ENCODE results near the gene NISCH. TPM values are rescaled to one million over a fixed set of nuclear protein-coding genes. Genes with fewer than 3 reads are reported as not detected.

Gene NISCH
- total and polyA plus RNA-seq, 9 donors, result 47.2 to 91.9 (median 64.0) TPM

DNA sequence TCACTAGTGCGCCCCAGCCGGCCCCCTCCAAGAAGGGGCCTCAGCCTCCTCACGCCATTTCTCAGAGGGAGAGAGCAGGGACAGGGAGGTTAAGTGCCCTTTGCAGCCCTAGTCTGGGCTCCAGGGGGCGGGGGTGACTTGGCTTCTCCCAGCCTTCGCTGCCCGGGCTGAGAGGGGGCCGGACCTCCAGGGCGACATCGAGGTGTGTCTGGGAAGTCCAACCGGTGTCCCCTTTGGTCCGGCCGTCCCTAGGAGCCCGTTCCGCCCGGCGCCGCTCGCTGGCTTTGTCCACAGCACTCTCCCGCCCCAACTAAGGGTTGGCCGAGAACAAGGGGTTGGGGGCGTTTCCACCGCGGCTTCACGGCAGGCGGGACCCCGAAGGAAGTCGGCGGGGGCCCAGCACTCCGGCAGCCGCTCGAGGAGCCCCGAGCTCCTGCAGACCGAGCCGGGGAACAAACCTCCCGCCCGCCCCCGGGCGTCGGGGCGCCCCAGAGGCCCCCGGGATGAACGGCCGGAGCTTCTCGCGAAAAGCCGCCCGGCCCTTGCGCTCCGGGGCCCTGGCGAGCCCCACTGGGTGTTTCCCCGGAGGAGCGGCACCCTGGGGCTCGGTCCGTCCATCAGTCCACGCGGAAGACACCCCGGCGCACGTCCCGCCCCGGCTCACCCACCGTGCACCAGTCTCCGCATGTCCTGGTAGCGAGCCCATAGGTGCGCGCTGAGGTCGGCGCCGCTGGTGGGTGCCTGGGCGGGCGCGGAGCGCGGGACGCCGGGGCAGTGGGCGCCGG lies 77.6 kb downstream of the NISCH start:
- no peaks in the 10 kb centered on the region for H3K9me3 ChIP-seq (replicated peaks; ENCODE audit: control insufficient read depth, low read depth, low read length)
- peaks cover 17% of the 10 kb centered on the region for H3K36me3 ChIP-seq (ENCODE audit: control insufficient read depth, insufficient read depth, low read length)
- H3K4me3 ChIP-seq (ENCODE audit: low read length), result peak overlapping the region; percentile 55
- peaks cover 63% of the 10 kb centered on the region for H3K4me1 ChIP-seq (ENCODE audit: control insufficient read depth, insufficient read depth, low read length)
- WGBS (ENCODE audit: insufficient coverage), result under 1% methylated on average over 76 of the region's 78 CpGs
- H3K27me3 ChIP-seq (ENCODE audit: control insufficient read depth, insufficient read depth, low read length), result no peaks in the 10 kb centered on the region
- H3K27ac ChIP-seq (ENCODE audit: low read length), result no peak overlapping the region
- DNase-seq, result peak; percentile 42

DNA sequence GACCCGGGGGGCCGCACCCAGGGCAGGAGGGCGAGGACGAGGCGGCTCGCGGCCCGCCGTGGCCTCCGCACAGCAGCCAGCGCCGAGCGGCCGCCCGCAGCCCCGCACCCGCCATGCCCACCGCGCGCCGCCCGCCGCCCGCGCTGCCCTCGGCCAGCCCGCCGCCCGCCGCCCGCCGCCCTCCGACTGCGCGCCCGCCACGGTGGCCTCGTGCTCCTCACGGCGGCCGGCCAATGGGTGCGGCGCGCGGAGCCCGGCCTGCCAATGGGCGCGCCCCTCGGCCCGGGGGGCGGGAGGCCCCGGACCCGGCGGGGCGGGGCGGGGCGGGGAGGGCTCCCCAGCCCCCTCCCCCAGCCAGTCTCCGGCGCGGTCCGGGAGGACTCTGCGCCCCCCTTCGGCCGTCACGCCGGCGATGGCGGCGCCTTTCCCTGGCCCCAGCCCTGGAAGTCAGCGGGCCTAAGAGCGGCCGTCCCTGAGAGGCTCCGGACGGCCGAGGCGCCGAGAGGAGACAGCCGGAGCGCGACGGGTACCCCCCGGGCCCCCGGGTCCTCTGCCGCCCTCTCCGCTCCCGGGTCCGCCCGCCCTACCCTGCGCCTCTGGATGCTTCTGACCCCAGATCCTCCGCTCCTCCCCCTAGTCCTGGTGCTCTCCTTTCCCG lies 78.3 kb downstream of the NISCH start, which contains the start of gene NT5DC2:
Gene NT5DC2 (minus strand): TSS at position 235 of the 658 bp plus-strand sequence. CDS start 120 bp downstream, at position 115.
- Histone ChIP-seq H3K27ac (ENCODE audit: low read length) (peak within 1 kb of the TSS; percentile 84), H3K36me3 (ENCODE audit: control insufficient read depth, insufficient read depth, low read length) (peaks cover 11% of the 10 kb centered on the region), H3K9me3 (replicated peaks; ENCODE audit: control insufficient read depth, low read depth, low read length) (no peaks in the 10 kb centered on the region), H3K4me3 (ENCODE audit: low read length) (peak within 1 kb of the TSS; percentile 73), H3K4me1 (ENCODE audit: control insufficient read depth, insufficient read depth, low read length) (peaks cover 69% of the 10 kb centered on the region), H3K27me3 (ENCODE audit: control insufficient read depth, insufficient read depth, low read length) (no peaks in the 10 kb centered on the region)
- WGBS (ENCODE audit: insufficient coverage), result under 1% methylated on average over 77 of the region's 91 CpGs
- peak; percentile 90 for DNase-seq

- Histone ChIP-seq H3K27me3 (ENCODE audit: control insufficient read depth, insufficient read depth, low read length) (no peaks in the 10 kb centered on the region), H3K36me3 (ENCODE audit: control insufficient read depth, insufficient read depth, low read length) (peaks cover 9% of the 10 kb centered on the region), H3K9me3 (replicated peaks; ENCODE audit: control insufficient read depth, low read depth, low read length) (no peaks in the 10 kb centered on the region), H3K27ac (ENCODE audit: low read length) (peak overlapping the region; percentile 84), H3K4me1 (ENCODE audit: control insufficient read depth, insufficient read depth, low read length) (peaks cover 72% of the 10 kb centered on the region), H3K4me3 (ENCODE audit: low read length) (peak overlapping the region; percentile 73)
- peak; percentile 51 for DNase-seq
- 16% methylated on average over 55 of the region's 57 CpGs for WGBS (ENCODE audit: insufficient coverage)
Measured at GRCh38 chr3:52534281-52535183, 79.1 kb downstream of the NISCH start.

DNA sequence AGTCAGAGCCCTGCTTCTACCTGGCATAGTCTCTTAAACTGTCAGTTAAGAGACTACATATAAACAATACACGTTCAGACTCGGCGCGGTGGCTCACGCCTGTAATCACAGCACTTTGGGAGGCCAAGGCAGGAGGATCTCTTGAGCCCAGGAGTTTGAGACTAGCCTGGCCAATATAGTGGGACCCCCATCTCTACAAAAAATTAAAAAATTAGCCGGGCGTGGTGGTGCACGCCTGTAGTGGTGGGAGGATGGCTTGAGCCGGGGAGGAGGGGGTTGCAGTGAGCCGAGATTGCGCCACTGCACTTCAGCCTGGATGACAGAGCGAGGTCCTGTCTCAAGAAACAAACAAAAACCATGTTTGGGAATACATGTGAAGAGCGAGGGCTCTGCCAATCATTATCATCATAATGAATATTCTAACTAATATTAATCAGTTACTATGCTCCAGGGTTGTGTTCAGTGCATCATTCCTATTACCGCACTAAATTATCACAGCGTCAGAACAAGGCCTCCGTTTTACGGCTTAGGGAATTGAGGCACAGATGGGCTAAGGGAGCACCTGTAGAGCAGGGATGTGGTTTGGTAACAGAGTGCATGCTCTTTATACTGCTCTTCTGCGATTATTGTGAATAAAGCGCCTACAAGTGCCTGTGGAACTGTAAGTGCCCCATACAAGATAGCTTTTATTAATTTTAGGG lies 80.2 kb downstream of the NISCH start:
- Histone ChIP-seq H3K4me3 (ENCODE audit: low read length) (no peak overlapping the region), H3K36me3 (ENCODE audit: control insufficient read depth, insufficient read depth, low read length) (peaks cover 12% of the 10 kb centered on the region), H3K27me3 (ENCODE audit: control insufficient read depth, insufficient read depth, low read length) (no peaks in the 10 kb centered on the region), H3K9me3 (replicated peaks; ENCODE audit: control insufficient read depth, low read depth, low read length) (no peaks in the 10 kb centered on the region), H3K27ac (ENCODE audit: low read length) (peak overlapping the region; percentile 59), H3K4me1 (ENCODE audit: control insufficient read depth, insufficient read depth, low read length) (peaks cover 67% of the 10 kb centered on the region)
- DNase-seq, result no peak
- WGBS (ENCODE audit: insufficient coverage), result 84% methylated on average over 10 of the region's 19 CpGs

- Histone ChIP-seq H3K4me1 (ENCODE audit: control insufficient read depth, insufficient read depth, low read length) (peaks cover 63% of the 10 kb centered on the region), H3K27me3 (ENCODE audit: control insufficient read depth, insufficient read depth, low read length) (no peaks in the 10 kb centered on the region), H3K27ac (ENCODE audit: low read length) (peak overlapping the region; percentile 59), H3K9me3 (replicated peaks; ENCODE audit: control insufficient read depth, low read depth, low read length) (no peaks in the 10 kb centered on the region), H3K36me3 (ENCODE audit: control insufficient read depth, insufficient read depth, low read length) (peaks cover 12% of the 10 kb centered on the region), H3K4me3 (ENCODE audit: low read length) (peak overlapping the region; percentile 29)
- no peak for DNase-seq
- WGBS (ENCODE audit: insufficient coverage), result 0% methylated on average over 4 of the region's 9 CpGs
Measured at GRCh38 chr3:52536112-52536368, 80.6 kb downstream of the NISCH start.

- DNase-seq, result peak; percentile 99
- Histone ChIP-seq H3K4me1 (ENCODE audit: control insufficient read depth, insufficient read depth, low read length) (peaks cover 57% of the 10 kb centered on the region), H3K4me3 (ENCODE audit: low read length) (peak within 1 kb of the TSS; percentile 97), H3K27me3 (ENCODE audit: control insufficient read depth, insufficient read depth, low read length) (no peaks in the 10 kb centered on the region), H3K27ac (ENCODE audit: low read length) (peak within 1 kb of the TSS; percentile 95), H3K36me3 (ENCODE audit: control insufficient read depth, insufficient read depth, low read length) (peaks cover 13% of the 10 kb centered on the region), H3K9me3 (replicated peaks; ENCODE audit: control insufficient read depth, low read depth, low read length) (no peaks in the 10 kb centered on the region)
- WGBS (ENCODE audit: insufficient coverage), result under 1% methylated on average over 60 of the region's 65 CpGs
Measured at GRCh38 chr3:52536369-52537164, 81.2 kb downstream of the NISCH start, which contains the start of gene UQCC5. Gene UQCC5, plus strand, starts transcription at chr3:52536605. Its CDS starts 151 bp downstream, at chr3:52536756.

DNA sequence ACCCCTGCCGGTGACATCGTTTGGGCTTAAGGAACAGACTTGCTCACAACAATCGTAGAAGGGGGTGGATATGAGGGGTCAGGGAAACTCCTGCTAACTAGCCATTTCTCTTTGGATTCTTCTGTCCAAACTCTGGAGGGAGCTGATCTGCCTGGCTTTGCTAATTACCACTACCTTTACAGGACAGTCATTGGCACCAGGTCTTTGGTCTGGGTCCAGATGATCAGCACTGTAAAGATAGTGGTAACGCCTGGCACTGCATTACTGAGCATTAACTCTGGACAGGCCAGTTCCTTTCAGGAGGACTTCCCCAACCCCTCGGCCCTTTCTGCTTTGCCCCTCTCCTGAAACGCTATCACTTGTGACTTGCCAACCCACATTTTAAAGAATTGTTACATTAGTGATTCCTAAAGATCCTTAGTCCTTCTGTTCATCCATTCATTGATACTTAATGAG lies 81.8 kb downstream of the NISCH start:
- 20% methylated on average over 2 of the region's 6 CpGs for WGBS (ENCODE audit: insufficient coverage)
- DNase-seq, result no peak
- peaks cover 51% of the 10 kb centered on the region for H3K4me1 ChIP-seq (ENCODE audit: control insufficient read depth, insufficient read depth, low read length)
- peak overlapping the region; percentile 95 for H3K27ac ChIP-seq (ENCODE audit: low read length)
- H3K36me3 ChIP-seq (ENCODE audit: control insufficient read depth, insufficient read depth, low read length), result peaks cover 13% of the 10 kb centered on the region
- no peaks in the 10 kb centered on the region for H3K27me3 ChIP-seq (ENCODE audit: control insufficient read depth, insufficient read depth, low read length)
- peak overlapping the region; percentile 97 for H3K4me3 ChIP-seq (ENCODE audit: low read length)
- no peaks in the 10 kb centered on the region for H3K9me3 ChIP-seq (replicated peaks; ENCODE audit: control insufficient read depth, low read depth, low read length)

- Histone ChIP-seq H3K9me3 (replicated peaks; ENCODE audit: control insufficient read depth, low read depth, low read length) (no peaks in the 10 kb centered on the region), H3K27me3 (ENCODE audit: control insufficient read depth, insufficient read depth, low read length) (no peaks in the 10 kb centered on the region), H3K4me1 (ENCODE audit: control insufficient read depth, insufficient read depth, low read length) (peaks cover 44% of the 10 kb centered on the region), H3K36me3 (ENCODE audit: control insufficient read depth, insufficient read depth, low read length) (peaks cover 13% of the 10 kb centered on the region), H3K27ac (ENCODE audit: low read length) (no peak overlapping the region), H3K4me3 (ENCODE audit: low read length) (peak overlapping the region; percentile 97)
- 81% methylated on average over 7 of the region's 7 CpGs for WGBS (ENCODE audit: insufficient coverage)
- DNase-seq, result peak; percentile 1
Measured at GRCh38 chr3:52537726-52538421, 82.5 kb downstream of the NISCH start.

Measured in muscle of leg (tissue), 11 donors.